ENCODE results near the gene CCDC136.

CCDC136 gene

GRCh38 chr7:128805225-128805624, 13.5 kb downstream of the CCDC136 start:
- H3K36me3 ChIP-seq (ENCODE audit: insufficient read depth, low read length), result no peaks in the 10 kb centered on the region
- H3K79me2 ChIP-seq (ENCODE audit: control insufficient read depth, insufficient read depth, low read length, unreplicated experiment), result no peaks in the 10 kb centered on the region
- H3K27me3 ChIP-seq (ENCODE audit: insufficient read depth, low read length), result no peaks in the 10 kb centered on the region
- H2AFZ ChIP-seq (ENCODE audit: low read length, unreplicated experiment), result no peak overlapping the region
- H3K27ac ChIP-seq (ENCODE audit: low read depth, low read length), result no peak overlapping the region
- no peak overlapping the region for H3K4me3 ChIP-seq (ENCODE audit: low read depth, low read length)
- H3K4me1 ChIP-seq (ENCODE audit: control insufficient read depth, insufficient read depth, low read length, unreplicated experiment), result no peaks in the 10 kb centered on the region

DNA sequence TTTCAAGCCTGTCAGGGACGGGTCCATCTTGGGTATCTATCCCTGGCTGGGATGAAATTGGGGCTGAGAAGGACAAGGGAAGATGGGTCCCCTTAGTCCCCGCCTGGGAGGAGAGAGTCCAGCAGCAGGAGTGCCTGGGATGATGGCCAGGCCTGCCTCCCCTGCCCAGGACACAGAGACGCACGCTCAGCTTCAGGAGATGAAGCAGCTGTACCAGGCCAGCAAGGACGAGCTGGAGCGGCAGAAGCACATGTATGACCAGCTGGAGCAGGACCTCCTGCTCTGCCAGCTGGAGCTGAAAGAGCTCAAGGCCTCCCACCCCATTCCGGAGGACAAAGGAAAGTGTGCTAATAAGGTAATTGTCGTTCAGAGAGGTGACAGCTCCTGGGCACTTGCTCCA, 15.4 kb downstream of the CCDC136 start:
- H2AFZ ChIP-seq (ENCODE audit: low read length, unreplicated experiment), result no peak overlapping the region
- no peak overlapping the region for H3K4me3 ChIP-seq (ENCODE audit: low read depth, low read length)
- no peaks in the 10 kb centered on the region for H3K27me3 ChIP-seq (ENCODE audit: insufficient read depth, low read length)
- H3K79me2 ChIP-seq (ENCODE audit: control insufficient read depth, insufficient read depth, low read length, unreplicated experiment), result no peaks in the 10 kb centered on the region
- no peaks in the 10 kb centered on the region for H3K4me1 ChIP-seq (ENCODE audit: control insufficient read depth, insufficient read depth, low read length, unreplicated experiment)
- H3K36me3 ChIP-seq (ENCODE audit: insufficient read depth, low read length), result no peaks in the 10 kb centered on the region
- H3K27ac ChIP-seq (ENCODE audit: low read depth, low read length), result no peak overlapping the region

DNA sequence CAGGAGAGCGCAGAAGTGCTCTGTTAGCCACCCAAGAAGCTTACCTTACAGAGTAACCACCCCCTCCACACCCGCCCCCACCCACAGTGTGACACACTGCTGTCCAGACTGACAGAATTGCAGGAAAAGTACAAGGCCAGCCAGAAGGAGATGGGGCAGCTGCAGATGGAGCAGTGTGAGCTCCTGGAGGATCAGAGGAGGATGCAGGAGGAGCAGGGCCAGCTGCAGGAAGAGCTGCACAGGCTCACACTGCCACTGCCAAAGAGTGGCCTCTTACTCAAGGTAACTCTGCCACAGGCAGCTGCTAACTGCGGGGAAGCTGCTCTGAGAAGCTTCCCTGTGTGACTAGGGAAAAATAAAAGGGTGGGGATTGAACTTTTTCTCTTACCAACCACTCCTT, 17.6 kb downstream of the CCDC136 start:
- H3K27me3 ChIP-seq (ENCODE audit: insufficient read depth, low read length), result no peaks in the 10 kb centered on the region
- H2AFZ ChIP-seq (ENCODE audit: low read length, unreplicated experiment), result no peak overlapping the region
- no peak overlapping the region for H3K27ac ChIP-seq (ENCODE audit: low read depth, low read length)
- no peaks in the 10 kb centered on the region for H3K4me1 ChIP-seq (ENCODE audit: control insufficient read depth, insufficient read depth, low read length, unreplicated experiment)
- no peaks in the 10 kb centered on the region for H3K79me2 ChIP-seq (ENCODE audit: control insufficient read depth, insufficient read depth, low read length, unreplicated experiment)
- H3K4me3 ChIP-seq (ENCODE audit: low read depth, low read length), result no peak overlapping the region
- H3K36me3 ChIP-seq (ENCODE audit: insufficient read depth, low read length), result no peaks in the 10 kb centered on the region

- H3K79me2 ChIP-seq (ENCODE audit: control insufficient read depth, insufficient read depth, low read length, unreplicated experiment), result no peaks in the 10 kb centered on the region
- no peak overlapping the region for H3K4me3 ChIP-seq (ENCODE audit: low read depth, low read length)
- no peaks in the 10 kb centered on the region for H3K27me3 ChIP-seq (ENCODE audit: insufficient read depth, low read length)
- no peak overlapping the region for H2AFZ ChIP-seq (ENCODE audit: low read length, unreplicated experiment)
- H3K36me3 ChIP-seq (ENCODE audit: insufficient read depth, low read length), result no peaks in the 10 kb centered on the region
- no peak overlapping the region for H3K27ac ChIP-seq (ENCODE audit: low read depth, low read length)
- no peaks in the 10 kb centered on the region for H3K4me1 ChIP-seq (ENCODE audit: control insufficient read depth, insufficient read depth, low read length, unreplicated experiment)
Observed at GRCh38 chr7:128810473-128810872, 18.7 kb downstream of the CCDC136 start.

DNA sequence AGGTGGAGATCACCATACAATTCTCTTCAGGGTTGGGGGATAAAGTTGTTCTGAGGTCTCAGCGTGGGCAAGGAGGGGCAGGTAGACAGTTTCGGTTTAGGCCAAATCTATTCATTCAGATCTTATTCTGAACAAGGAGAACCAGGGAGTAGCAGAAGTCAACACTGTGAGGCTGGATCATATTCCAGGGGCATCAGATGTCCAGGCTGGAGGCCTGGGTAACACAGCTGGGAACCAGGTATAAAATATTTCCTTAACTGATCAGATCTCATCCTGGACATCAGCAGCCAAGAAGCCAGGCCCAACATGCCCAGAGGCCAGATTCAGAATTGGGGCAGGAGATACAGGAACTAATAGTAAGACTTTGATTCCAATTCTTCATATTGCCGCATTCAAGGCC, 19.2 kb downstream of the CCDC136 start:
- no peaks in the 10 kb centered on the region for H3K36me3 ChIP-seq (ENCODE audit: insufficient read depth, low read length)
- no peak overlapping the region for H3K4me3 ChIP-seq (ENCODE audit: low read depth, low read length)

DNA sequence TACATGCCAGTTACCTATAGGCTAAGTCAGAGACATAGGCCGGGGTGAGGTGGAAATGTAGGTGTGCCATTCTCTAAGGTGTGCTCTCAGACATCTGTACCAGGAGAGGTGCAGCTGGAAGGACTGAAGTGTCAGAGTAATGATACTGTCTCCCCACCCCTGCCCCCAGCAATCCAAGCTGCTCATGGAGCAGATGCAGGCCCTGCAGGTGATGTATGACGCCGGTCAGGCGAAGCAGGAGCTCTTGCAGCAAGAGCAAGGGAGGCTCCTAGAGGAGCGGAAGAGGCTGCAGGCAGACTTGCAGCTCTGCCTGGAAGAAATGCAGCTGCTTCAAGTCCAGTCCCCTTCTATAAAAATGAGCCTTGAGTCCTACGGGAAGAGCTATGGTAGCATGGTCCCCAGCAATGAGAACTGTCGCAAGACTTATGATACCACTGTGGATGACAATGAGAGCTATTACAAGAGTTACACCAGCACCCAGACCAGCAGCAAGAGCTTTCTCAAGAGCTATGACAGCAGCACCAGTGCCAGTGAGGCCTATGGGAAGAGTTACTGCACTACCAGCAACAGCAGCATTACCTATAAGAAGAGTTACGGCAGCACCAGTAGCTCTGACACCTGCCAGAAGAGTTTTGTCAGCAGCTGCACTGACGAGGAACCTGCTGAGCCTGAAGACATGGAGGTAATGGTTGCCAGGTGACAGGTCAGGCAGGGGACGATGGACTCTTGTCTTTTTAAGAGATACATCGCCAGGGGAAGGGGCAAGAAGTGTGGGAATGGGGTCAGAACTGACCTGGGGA, 20.1 kb downstream of the CCDC136 start:
- H3K79me2 ChIP-seq (ENCODE audit: control insufficient read depth, insufficient read depth, low read length, unreplicated experiment), result no peaks in the 10 kb centered on the region
- H3K27me3 ChIP-seq (ENCODE audit: insufficient read depth, low read length), result peaks cover 4% of the 10 kb centered on the region; the same call in 1 of the 2 replicates
- no peak overlapping the region for H3K27ac ChIP-seq (ENCODE audit: low read depth, low read length)
- no peak overlapping the region for H3K4me3 ChIP-seq (ENCODE audit: low read depth, low read length)
- no peaks in the 10 kb centered on the region for H3K4me1 ChIP-seq (ENCODE audit: control insufficient read depth, insufficient read depth, low read length, unreplicated experiment)
- H3K36me3 ChIP-seq (ENCODE audit: insufficient read depth, low read length), result no peaks in the 10 kb centered on the region
- no peak overlapping the region for H2AFZ ChIP-seq (ENCODE audit: low read length, unreplicated experiment)

More for the DNA sequence above, 19.2 kb downstream of the CCDC136 start:
- no peak overlapping the region for H3K27ac ChIP-seq (ENCODE audit: low read depth, low read length)
- no peaks in the 10 kb centered on the region for H3K27me3 ChIP-seq (ENCODE audit: insufficient read depth, low read length)
- H3K79me2 ChIP-seq (ENCODE audit: control insufficient read depth, insufficient read depth, low read length, unreplicated experiment), result no peaks in the 10 kb centered on the region
- no peak overlapping the region for H2AFZ ChIP-seq (ENCODE audit: low read length, unreplicated experiment)
- no peaks in the 10 kb centered on the region for H3K4me1 ChIP-seq (ENCODE audit: control insufficient read depth, insufficient read depth, low read length, unreplicated experiment)

- H3K79me2 ChIP-seq (ENCODE audit: control insufficient read depth, insufficient read depth, low read length, unreplicated experiment), result no peaks in the 10 kb centered on the region
- no peaks in the 10 kb centered on the region for H3K4me1 ChIP-seq (ENCODE audit: control insufficient read depth, insufficient read depth, low read length, unreplicated experiment)
- H3K36me3 ChIP-seq (ENCODE audit: insufficient read depth, low read length), result no peaks in the 10 kb centered on the region
- no peak overlapping the region for H3K27ac ChIP-seq (ENCODE audit: low read depth, low read length)
- H3K27me3 ChIP-seq (ENCODE audit: insufficient read depth, low read length), result peaks cover 9% of the 10 kb centered on the region
- H3K4me3 ChIP-seq (ENCODE audit: low read depth, low read length), result no peak overlapping the region
- H2AFZ ChIP-seq (ENCODE audit: low read length, unreplicated experiment), result no peak overlapping the region
Observed at GRCh38 chr7:128812514-128813168, 20.9 kb downstream of the CCDC136 start.

- Histone ChIP-seq H3K36me3 (ENCODE audit: insufficient read depth, low read length) (no peaks in the 10 kb centered on the region), H3K4me3 (ENCODE audit: low read depth, low read length) (no peak overlapping the region), H3K27me3 (ENCODE audit: insufficient read depth, low read length) (peaks cover 18% of the 10 kb centered on the region)
Observed at GRCh38 chr7:128814499-128814898, 22.7 kb downstream of the CCDC136 start.

GRCh38 chr7:128815289-128815942, 23.6 kb downstream of the CCDC136 start:
- Histone ChIP-seq H3K27ac (ENCODE audit: low read depth, low read length) (no peak overlapping the region), H3K4me3 (ENCODE audit: low read depth, low read length) (no peak overlapping the region), H3K4me1 (ENCODE audit: control insufficient read depth, insufficient read depth, low read length, unreplicated experiment) (no peaks in the 10 kb centered on the region), H2AFZ (ENCODE audit: low read length, unreplicated experiment) (no peak overlapping the region), H3K79me2 (ENCODE audit: control insufficient read depth, insufficient read depth, low read length, unreplicated experiment) (no peaks in the 10 kb centered on the region), H3K27me3 (ENCODE audit: insufficient read depth, low read length) (peaks cover 18% of the 10 kb centered on the region), H3K36me3 (ENCODE audit: insufficient read depth, low read length) (no peaks in the 10 kb centered on the region)

More at GRCh38 chr7:128814499-128814898, 22.7 kb downstream of the CCDC136 start:
- Histone ChIP-seq H3K27ac (ENCODE audit: low read depth, low read length) (no peak overlapping the region), H2AFZ (ENCODE audit: low read length, unreplicated experiment) (no peak overlapping the region), H3K79me2 (ENCODE audit: control insufficient read depth, insufficient read depth, low read length, unreplicated experiment) (no peaks in the 10 kb centered on the region), H3K4me1 (ENCODE audit: control insufficient read depth, insufficient read depth, low read length, unreplicated experiment) (no peaks in the 10 kb centered on the region)

DNA sequence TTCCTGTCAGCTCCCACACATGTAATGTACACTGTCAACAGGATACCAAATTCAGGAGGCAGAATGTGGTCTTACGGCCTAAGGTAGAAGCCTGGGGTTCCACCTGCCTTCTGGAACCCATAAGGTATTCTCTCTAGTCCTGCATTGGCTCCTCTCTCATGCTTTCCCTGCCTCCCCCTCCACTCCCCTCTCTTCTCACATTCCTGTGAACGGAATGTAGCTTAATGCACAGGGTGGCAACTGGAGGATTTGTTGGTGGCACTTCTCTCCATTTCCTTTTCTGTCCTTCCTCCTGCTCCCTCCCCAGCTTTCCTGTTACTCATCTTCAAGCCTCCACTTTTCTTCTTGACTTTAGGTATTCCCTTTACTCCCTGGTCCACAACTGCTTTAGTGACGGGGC, 26.9 kb downstream of the CCDC136 start:
- no peaks in the 10 kb centered on the region for H3K4me1 ChIP-seq (ENCODE audit: control insufficient read depth, insufficient read depth, low read length, unreplicated experiment)
- no peak overlapping the region for H3K4me3 ChIP-seq (ENCODE audit: low read depth, low read length)
- no peaks in the 10 kb centered on the region for H3K79me2 ChIP-seq (ENCODE audit: control insufficient read depth, insufficient read depth, low read length, unreplicated experiment)
- H3K27me3 ChIP-seq (ENCODE audit: insufficient read depth, low read length), result peaks cover 18% of the 10 kb centered on the region
- no peaks in the 10 kb centered on the region for H3K36me3 ChIP-seq (ENCODE audit: insufficient read depth, low read length)
- no peak overlapping the region for H2AFZ ChIP-seq (ENCODE audit: low read length, unreplicated experiment)
- H3K27ac ChIP-seq (ENCODE audit: low read depth, low read length), result no peak overlapping the region

All from ACC112 (cell line).